T-helper 2 cell treated with Interferon-gamma antibody and Interleukin-4, amounts not matched to agents 100 ng/mL and 5 ng/mL, for 36 hours (primary cell): ENCODE measurements around the gene GATA6. TPM values are rescaled to one million over a fixed set of nuclear protein-coding genes. Genes with fewer than 3 reads are reported as not detected.

Source experiments
- intact Hi-C: fragments of 100-400 bp; cut with micrococcal nuclease; formaldehyde crosslinking; loops from one replicate; pipeline ENCODE4 v1.15.1; 2023
- total RNA-seq: library from RNA; stranded (reverse); gene quantifications from 2 replicates; pipeline ENCODE4 v1.2.3, GENCODE V29; 2022

The GATA6 gene
- total RNA-seq: not detected in 2 replicates

DNA sequence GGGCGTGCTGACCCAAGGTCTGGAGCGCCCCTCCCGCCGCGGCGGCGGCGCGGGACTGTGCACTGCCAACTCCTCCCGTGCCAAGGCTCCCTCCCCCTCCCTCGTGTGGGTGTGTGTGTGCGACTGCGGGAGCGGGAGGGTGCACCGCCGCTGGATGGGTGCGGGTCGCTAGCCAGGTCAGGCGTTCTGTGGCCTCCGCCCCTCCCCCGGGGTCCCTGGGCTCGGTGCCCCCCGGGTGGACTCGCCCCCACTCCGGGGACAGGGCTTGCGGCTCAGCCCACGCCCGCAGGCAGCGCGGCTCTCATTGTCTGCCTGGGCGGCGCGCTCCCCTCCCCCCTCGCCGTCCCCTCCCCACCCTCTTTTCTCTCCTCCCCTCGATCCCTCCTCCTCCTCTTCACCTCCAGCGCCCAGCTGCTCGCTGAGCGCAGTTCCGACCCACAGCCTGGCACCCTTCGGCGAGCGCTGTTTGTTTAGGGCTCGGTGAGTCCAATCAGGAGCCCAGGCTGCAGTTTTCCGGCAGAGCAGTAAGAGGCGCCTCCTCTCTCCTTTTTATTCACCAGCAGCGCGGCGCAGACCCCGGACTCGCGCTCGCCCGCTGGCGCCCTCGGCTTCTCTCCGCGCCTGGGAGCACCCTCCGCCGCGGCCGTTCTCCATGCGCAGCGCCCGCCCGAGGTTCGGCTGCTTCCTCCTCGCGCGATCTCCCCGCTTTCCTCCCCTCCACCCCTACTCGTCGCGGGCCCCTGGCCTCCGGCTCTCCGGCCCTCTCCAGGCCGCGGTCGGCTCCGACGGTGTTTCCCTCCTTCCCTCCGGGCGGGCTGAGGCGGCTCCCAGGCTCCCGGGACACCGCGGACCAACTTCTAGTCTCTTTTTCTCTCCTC, at the start of gene GATA6:
TSS of gene GATA6 (plus strand) at position 579 of the 878 bp plus-strand sequence. CDS start 1,556 bp downstream, outside the sequence.
- intact Hi-C loops: loop anchor here (5.0 kb wide), 2 partner anchors 178 to 927 kb away; partner anchors contain the start of gene GREB1L

DNA sequence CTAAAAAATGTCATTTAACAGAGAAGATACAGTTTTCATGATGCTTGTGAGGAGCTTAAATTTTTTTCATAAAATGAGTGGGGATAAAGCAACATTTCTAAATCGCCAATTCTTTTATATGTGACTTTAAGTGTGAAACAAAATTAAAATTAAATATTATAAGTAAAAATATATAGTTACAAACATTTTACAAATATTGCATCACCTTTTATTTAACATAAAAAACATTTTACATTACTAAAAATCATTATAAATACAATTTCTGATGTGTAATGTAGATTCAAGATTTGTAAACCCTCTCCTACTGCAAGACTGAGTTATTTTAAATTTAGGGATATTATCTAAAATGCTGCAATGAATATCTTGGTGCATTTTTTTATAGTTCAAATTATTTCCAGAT, 44.4 kb upstream of the GATA6 start:
- intact Hi-C loops: no loop called here

DNA sequence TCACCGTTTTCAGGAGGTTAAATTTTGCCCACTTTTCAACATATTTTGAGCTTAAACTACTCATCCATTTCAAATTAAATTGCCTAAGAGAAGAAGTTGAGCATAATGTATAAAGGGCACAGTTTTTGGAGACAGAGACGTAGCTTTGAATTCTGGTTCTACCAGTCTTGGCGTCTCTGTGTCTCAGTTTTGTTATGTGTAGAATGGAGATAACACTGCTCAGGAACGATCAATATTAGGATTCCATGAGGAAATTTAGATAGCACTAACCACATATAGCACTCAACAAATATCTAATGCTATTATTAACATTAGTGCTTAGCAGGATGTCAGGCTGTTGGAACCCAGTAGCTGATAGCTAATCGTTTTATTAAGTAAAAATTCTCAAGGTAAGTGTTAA, 40.4 kb upstream of the GATA6 start:
- intact Hi-C loops: no loop called here

DNA sequence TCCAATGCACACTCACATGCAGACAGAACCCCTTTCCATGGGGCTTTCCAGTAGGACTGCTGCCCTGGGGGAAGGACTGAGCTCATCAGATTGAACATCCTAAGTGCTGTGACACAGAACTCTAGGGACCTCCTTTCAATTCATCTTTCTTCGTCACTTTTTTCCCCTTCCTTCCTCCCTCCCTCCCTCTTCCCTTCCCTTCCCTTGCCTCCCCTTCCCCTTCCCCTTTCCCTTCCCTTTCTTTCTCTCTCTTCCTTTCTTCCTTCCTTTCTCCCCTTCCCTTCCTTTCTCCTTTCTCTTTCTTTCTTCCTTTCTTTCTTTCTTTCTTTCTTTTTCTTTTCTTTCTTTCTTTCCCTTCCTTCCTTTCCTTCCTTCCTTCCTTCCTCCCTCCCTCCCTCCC, 39.6 kb upstream of the GATA6 start:
- intact Hi-C loops: no loop called here

DNA sequence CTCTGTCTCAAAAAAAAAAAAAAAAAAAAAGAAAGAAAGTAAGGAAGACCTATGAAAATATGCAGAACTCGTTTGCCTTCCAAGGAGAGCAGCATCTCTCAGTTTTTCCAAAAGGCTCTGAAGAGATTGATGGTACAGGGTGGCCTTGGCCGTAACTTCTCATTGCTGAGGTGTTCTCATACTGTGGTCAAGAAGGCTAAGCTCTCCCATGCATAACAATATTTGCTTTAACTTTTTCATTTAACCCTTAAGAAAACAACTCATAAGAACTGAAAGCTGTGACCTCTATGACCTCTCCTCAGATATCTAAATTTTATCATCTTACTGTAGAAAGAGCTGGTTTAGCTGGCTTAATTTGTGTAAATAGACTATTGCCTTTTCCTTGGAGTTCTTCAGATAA, 37.1 kb upstream of the GATA6 start:
- intact Hi-C loops: no loop called here

GRCh38 chr18:22132763-22133162, 36.6 kb upstream of the GATA6 start:
- intact Hi-C loops: no loop called here

DNA sequence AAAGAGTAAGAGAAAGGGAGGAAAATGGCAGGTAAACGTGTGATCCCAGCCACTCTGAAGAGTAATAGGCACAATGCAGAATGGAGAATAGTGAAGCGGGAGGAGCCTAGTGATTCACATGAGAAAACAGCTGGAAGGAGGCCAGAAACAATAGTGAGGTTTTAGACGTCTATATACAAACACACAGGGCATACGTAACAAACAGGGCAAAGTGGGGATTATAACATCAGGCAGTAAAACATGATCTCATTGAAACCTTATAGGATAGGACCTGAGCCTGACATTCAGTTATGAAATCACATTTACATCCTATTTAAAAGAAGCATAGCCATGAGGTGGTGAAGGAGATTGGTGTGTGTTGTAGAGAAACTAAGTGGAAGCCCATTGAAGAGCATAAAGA, 33.0 kb upstream of the GATA6 start:
- intact Hi-C loops: no loop called here

DNA sequence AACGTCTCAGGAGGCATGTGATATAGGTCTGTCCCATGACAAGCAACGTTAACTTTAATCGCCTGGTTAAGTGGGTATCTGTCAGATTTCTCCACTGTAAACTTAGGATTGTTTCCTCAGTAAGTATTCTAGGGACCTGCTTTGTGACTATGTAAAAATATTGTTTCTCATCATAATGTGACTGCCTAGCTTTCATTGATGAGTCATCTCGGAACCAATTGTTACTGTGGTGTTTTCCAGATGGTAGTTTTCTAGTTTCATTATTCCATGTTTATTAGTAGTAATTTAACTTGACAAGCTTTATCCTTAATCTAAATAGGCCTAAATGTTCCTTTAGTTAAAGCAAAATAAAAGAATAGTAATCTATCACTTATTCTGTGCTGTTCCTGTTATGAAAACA, 28.2 kb upstream of the GATA6 start:
- intact Hi-C loops: no loop called here

DNA sequence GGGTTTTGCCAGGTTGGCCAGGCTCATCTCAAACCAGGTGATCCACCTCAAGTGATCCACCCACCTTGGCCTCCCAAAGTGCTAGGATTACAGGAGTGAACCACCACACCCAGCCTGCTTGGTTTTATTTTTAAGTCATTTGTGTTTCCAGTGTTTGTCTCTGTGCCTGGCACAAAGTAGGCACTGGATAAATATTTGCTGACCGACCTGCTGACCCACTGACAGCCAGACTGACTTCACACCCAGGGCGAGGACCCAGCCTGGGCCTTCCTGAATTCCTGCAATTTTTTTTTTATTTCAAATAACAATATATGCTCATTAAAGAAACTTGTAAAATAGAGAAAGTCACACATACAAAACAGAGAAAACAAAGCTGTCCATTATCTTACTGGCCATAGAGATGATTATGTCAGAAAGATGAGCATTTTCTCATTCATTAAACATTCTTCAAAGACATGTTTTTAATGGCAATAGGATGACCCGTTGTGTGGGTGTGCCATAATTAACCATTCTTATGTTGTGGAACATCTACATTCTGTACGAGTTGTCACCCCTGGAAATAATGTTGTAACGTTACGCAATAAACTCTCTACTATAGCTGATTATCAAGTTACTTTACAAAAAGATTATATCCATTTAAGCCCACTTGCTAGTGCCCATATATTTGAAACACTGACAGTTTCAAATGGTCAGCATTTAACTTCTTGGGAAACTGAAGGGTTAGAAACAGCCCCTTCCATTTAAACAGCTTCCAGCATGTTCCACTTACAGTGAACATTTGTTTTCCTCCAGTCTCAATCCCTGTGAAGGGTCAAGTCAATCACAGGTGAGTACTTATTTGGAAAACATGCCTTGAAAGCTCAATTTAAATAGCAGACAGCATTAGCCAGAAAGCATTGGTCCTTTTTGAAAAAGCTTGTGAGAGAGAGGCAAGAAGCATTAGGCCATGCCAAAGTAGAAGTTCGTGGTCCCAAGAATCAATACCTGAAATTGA, 25.7 kb upstream of the GATA6 start:
- intact Hi-C loops: no loop called here

GRCh38 chr18:22145160-22145559, 24.2 kb upstream of the GATA6 start:
- intact Hi-C loops: no loop called here

DNA sequence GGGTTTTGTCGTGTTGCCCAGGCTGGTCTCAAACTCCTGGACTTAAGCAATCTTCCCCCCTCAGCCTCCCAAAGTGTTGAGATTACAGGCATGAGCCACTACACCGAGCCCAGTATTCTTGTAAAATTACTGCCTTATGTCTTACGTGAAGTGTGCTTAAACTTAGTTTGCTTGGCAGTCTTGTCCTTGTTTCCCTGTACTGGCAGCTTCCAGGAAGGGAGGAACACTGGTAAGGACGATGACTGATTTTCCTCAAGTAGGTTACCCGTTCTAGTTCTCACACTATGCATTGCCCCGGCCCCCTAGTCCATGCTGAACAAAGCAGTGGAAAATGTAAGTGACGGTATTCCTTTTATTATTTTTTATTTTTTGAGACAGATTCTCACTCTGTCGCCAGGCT, 19.7 kb upstream of the GATA6 start:
- intact Hi-C loops: no loop called here

- intact Hi-C loops: no loop called here
These were observed 17.3 kb upstream of the GATA6 start for GRCh38 chr18:22152093-22152492.

GRCh38 chr18:22153428-22153827, 16.0 kb upstream of the GATA6 start:
- intact Hi-C loops: no loop called here

- intact Hi-C loops: no loop called here
These were observed 13.8 kb upstream of the GATA6 start for GRCh38 chr18:22155584-22155983.

- intact Hi-C loops: no loop called here
These were observed 10.4 kb upstream of the GATA6 start for GRCh38 chr18:22159014-22159413.

DNA sequence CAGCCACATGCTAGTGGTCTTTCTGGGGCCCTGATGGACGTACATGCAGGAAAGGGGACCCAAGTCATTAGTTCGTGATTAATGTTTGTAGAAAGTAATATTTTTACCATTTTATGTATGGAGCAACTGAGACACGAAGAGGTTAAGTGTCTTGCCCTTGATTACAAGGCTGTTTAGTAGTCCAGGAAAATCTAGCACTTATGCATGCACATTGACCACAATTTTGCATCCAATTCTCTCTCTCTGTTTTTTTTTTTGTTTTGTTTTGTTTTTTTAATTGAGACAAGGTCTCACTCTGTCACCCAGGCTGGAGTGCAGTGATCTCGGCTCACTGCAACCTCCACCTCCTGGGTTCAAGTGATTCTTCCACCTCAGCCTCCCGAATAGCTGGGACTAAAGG, 8.3 kb upstream of the GATA6 start:
- intact Hi-C loops: no loop called here

DNA sequence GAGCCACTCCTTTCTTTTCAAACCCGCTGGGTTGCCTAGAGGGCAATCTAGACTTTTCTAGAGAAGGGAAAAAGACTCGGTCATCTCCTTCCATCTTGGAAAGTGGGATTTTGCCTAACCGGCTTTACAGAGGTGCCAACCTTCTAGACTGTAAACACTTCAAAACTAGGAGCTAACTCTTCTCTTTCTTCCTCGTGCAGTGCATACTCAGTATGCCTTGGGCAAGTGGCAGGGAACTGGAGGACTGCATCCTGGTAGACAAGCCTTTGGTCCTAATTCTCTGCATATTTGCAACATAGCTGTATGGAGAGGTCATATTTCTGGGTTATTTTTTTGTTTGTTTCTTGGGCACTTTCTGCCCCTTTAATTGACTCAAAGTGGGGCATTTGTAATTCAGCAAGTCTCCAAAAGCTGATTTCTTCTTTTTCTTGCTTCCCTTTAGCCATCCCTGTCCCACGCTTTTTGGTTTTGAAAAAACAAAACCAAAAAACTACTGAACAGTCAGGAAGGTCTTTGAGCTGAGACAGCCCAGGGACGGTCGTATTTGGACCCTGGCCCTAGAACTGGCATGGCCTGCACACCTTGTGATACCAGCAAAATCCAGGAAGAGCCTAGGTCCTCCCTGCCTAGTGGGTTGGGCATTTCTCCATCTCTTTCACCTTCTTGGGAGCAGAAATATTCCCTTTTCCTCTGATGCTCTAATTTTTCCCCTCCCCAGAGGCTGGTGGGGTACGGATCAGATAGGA, 5.8 kb upstream of the GATA6 start:
- intact Hi-C loops: no loop called here

- intact Hi-C loops: loop anchor here (5.0 kb wide), 2 partner anchors 183 to 922 kb away; partner anchors contain the start of gene GREB1L
These were observed 4.9 kb upstream of the GATA6 start for GRCh38 chr18:22164337-22165048.

DNA sequence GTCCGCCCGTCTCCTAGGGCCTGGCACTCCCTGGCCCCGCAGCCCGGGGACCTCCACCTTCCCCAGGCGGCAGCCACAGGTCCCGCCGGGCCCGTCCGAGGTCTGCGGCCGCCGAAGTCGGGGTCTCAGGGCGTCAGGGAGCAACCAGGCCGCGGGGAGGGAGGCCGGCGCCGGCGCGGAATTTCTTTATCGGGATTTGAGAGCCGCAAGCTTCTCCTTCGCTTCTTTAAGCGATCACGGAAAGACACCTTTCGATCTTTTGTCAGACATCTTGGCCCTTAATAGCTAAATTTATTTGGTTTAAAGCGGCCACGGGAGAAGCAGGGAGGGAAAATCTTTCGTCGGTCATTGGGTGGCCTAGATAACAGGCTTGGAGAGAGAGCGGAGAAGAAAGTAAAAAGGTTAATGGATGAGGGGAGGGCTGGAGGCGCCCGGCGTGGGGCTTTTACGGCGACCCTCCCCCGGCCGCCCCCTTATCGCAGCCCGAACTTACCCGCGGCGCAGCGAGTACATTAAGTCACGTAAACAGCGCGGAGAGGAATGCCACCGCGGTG, 4.3 kb upstream of the GATA6 start:
- intact Hi-C loops: loop anchor here (5.0 kb wide), 2 partner anchors 182 to 923 kb away; partner anchors contain the start of gene GREB1L

DNA sequence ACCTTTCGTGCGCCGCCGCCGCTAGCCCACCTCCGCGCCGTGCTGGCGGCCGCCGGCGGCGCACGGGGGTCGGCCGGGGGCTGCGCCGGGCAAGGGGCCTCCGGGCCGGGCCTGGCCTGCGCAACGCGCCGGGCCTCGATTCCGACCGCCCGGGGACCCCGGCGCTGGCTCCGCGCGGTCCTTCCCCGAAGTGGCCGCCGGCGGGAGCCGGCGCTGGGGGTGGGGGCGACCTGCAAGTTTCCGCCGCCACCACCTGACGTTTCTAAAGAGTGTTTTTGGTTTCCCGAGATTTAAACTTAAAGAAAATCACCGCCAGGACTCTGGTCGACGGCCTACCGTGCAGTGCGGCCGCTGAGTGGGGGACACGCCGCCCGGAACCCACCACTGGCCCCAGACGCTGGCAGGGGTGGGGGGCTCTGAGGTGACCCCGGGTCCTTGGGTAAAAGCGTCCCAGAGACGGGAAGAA, 3.8 kb upstream of the GATA6 start:
- intact Hi-C loops: loop anchor here (5.0 kb wide), 2 partner anchors 182 to 923 kb away; partner anchors contain the start of gene GREB1L
